ENCODE results near the gene PHKA2. TPM values are rescaled to one million over a fixed set of nuclear protein-coding genes. Genes with fewer than 3 reads are reported as not detected.
A peak's percentile ranks its signal among the peaks of the same experiment; 100 is the strongest.

Gene PHKA2
- total RNA-seq, 6 donors from 2014 or later: 19.2 to 74.4 (median 25.9) TPM

DNA sequence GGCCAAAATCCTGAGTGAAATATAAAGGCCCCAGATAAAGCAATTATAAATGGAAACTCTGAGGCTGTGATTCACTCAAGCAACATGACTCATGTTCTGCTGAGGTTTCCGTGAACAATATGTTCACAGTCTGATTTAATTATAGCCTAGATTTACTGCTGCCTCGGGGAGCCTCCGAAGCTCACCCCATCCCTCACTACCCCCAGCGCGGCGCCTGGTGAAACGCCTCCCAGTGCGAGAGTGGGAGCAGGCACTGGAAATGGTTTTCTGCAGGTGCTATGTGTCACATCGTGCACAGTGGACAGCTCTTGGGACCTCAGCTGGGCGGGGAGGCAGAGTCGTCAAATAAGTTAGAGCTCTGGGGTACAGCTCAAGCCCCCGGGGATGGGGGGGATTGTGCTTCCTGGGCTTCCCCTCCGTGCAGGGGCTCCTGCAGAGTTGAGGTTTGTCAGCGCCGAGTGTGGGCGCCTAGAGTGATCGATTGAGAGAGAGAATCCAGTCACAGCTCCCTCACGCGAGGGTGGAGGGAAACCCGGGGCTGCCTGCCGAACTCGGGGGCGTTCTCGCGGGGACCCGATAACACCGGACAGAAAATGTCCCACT is 110.6 kb downstream of the PHKA2 start:
- no peaks in the 10 kb centered on the region for H3K9me3 ChIP-seq
- no peaks in the 10 kb centered on the region for H3K4me1 ChIP-seq
- no peaks in the 10 kb centered on the region for H3K27me3 ChIP-seq
- ATAC-seq (ENCODE audit: low FRiP score in 2 of 2) (peak in 1 of 2 donors; percentile 78), DNase-seq (no peak)
- H3K27ac ChIP-seq: no peak overlapping the region
- no peak overlapping the region for H3K4me3 ChIP-seq
- 80 to 84% methylated on average over 19 to 27 of the region's 27 CpGs for WGBS, 2 donors
- TF ChIP-seq POLR2AphosphoS5 (IDR thresholded peaks at IDR 0.05) (no peak), POLR2A (IDR thresholded peaks at IDR 0.05) (no peak)
- TF ChIP-seq, protein P1, sequence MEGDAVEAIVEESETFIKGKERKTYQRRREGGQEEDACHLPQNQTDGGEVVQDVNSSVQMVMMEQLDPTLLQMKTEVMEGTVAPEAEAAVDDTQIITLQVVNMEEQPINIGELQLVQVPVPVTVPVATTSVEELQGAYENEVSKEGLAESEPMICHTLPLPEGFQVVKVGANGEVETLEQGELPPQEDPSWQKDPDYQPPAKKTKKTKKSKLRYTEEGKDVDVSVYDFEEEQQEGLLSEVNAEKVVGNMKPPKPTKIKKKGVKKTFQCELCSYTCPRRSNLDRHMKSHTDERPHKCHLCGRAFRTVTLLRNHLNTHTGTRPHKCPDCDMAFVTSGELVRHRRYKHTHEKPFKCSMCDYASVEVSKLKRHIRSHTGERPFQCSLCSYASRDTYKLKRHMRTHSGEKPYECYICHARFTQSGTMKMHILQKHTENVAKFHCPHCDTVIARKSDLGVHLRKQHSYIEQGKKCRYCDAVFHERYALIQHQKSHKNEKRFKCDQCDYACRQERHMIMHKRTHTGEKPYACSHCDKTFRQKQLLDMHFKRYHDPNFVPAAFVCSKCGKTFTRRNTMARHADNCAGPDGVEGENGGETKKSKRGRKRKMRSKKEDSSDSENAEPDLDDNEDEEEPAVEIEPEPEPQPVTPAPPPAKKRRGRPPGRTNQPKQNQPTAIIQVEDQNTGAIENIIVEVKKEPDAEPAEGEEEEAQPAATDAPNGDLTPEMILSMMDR (IDR thresholded peaks at IDR 0.05): no peak
- no peaks in the 10 kb centered on the region for H3K36me3 ChIP-seq

DNA sequence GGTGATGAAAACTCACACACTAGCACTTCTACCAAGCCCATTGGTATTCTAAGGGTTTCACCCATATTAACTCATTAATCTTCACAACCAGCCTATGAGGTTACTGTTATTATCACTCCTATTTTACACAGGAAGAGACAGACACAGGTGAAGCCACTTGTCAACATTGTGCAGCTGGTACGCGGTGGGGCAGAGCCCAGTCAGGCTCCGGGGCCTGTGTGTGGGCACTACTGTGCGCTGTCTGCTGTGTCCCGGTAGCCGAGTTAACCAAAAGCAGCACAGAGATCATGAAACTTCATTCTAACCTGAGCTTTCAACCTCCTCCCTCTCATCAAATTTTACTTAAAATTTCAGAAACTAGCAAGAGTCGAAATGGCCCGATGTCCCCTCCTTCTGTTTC is 111.3 kb downstream of the PHKA2 start:
- no peak for DNase-seq
- no peaks in the 10 kb centered on the region for H3K9me3 ChIP-seq
- H3K36me3 ChIP-seq: no peaks in the 10 kb centered on the region
- no peaks in the 10 kb centered on the region for H3K27me3 ChIP-seq
- WGBS, 2 donors: 91 to 92% methylated on average over 4 to 8 of the region's 8 CpGs
- ATAC-seq (ENCODE audit: low FRiP score in 2 of 2): no peak
- H3K4me1 ChIP-seq: no peaks in the 10 kb centered on the region
- no peak overlapping the region for H3K4me3 ChIP-seq
- no peak overlapping the region for H3K27ac ChIP-seq
- TF ChIP-seq POLR2A (IDR thresholded peaks at IDR 0.05) (no peak), EP300 (IDR thresholded peaks at IDR 0.05) (no peak), POLR2AphosphoS5 (IDR thresholded peaks at IDR 0.05) (no peak)
- TF ChIP-seq, protein P1 (IDR thresholded peaks at IDR 0.05): no peak

DNA sequence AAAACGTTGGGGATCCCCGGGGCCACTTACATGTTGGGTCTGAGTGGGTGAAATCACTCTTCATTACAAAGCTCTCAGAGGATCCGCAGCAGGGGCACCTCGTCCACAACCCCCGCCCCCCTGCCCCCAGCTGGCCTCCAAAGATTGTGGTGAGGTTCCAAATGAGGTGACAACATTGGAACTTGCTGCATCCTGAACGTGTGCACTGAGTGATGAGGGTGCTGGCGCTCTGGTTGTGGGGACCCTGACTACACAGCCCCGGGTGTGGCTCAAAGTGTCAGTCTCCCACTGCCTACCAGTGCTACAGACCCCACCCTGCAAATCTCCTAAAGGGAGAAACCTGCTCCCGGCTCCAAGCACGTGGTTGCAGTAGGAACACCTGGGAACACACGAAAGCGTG is 111.9 kb downstream of the PHKA2 start:
- H3K27ac ChIP-seq: no peak overlapping the region
- H3K27me3 ChIP-seq: no peaks in the 10 kb centered on the region
- no peaks in the 10 kb centered on the region for H3K36me3 ChIP-seq
- 60 to 63% methylated on average over 1 to 9 of the region's 12 CpGs for WGBS, 2 donors
- H3K4me1 ChIP-seq: no peaks in the 10 kb centered on the region
- ATAC-seq (ENCODE audit: low FRiP score in 2 of 2): no peak
- no peaks in the 10 kb centered on the region for H3K9me3 ChIP-seq
- TF ChIP-seq POLR2A (IDR thresholded peaks at IDR 0.05) (no peak), POLR2AphosphoS5 (IDR thresholded peaks at IDR 0.05) (no peak), EP300 (IDR thresholded peaks at IDR 0.05) (no peak)
- TF ChIP-seq, protein P1 (IDR thresholded peaks at IDR 0.05): no peak
- no peak overlapping the region for H3K4me3 ChIP-seq
- DNase-seq: no peak

DNA sequence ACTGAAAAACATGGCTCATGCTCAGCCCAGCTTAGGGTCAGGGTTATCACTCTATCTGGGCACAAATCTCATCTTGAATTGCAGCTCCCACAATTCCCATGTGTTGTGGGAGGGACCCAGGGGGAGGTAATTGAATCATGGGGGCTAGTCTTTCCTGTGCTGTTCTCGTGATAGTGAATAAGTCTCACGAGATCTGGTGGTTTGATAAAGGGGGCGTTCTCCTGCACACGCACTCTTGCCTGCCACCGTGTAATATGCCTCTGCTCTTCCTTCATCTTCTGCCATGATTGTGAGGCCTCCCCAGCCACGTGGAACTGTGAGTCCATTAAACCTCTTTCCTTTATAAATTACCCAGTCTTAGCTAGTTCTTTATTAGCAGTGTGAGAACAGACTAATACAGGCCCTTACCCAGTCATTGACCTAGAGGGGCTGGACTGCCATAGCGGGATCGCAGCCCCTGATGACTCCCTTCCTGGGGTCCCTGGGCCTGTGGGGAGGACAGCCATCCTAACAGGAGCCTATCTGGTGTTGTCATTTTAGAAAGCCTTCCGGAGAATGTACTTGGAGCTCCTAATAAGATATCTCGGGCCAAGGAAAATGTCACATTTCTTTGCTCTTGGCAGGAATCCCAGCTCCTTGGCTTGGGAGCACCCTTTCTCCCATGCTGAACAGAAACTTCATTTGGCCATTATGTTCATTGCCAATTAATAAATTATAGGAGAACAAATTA is 112.6 kb downstream of the PHKA2 start:
- Histone ChIP-seq H3K27me3 (no peaks in the 10 kb centered on the region), H3K27ac (no peak overlapping the region), H3K4me3 (no peak overlapping the region), H3K4me1 (no peaks in the 10 kb centered on the region), H3K36me3 (no peaks in the 10 kb centered on the region), H3K9me3 (no peaks in the 10 kb centered on the region)
- ATAC-seq (ENCODE audit: low FRiP score in 2 of 2): no peak
- TF ChIP-seq POLR2AphosphoS5 (IDR thresholded peaks at IDR 0.05): no peak
- no peak for TF ChIP-seq POLR2A (IDR thresholded peaks at IDR 0.05)
- TF ChIP-seq, protein P1 (IDR thresholded peaks at IDR 0.05): no peak
- TF ChIP-seq EP300 (IDR thresholded peaks at IDR 0.05): no peak
- DNase-seq: no peak
- WGBS, 2 donors: 66 to 74% methylated on average over 7 to 10 of the region's 10 CpGs
